Stimulated activated CD4-positive, alpha-beta T cell treated with anti-CD3 and anti-CD28 coated beads, Interleukin-4, amount 100 ng/mL, for 4 hours (primary cell): ENCODE measurements around the gene CTIF.

ENCODE experiments used
- DNase-seq, 2 experiments: peaks; one replicate each; pipeline ENCODE4 v3.0.0-alpha.2; 2020

CTIF gene

GRCh38 chr18:48780913-48781162 lies 242.0 kb downstream of the CTIF start:
- no peak for DNase-seq

GRCh38 chr18:48781163-48781987 lies 242.5 kb downstream of the CTIF start:
- DNase-seq = no peak

- DNase-seq = no peak
These were observed 243.1 kb downstream of the CTIF start for GRCh38 chr18:48781988-48782363.

- DNase-seq = no peak
These were observed 243.6 kb downstream of the CTIF start for GRCh38 chr18:48782381-48782861.

- DNase-seq = no peak
These were observed 245.0 kb downstream of the CTIF start for GRCh38 chr18:48783616-48784520.

- DNase-seq = no peak
These were observed 245.8 kb downstream of the CTIF start for GRCh38 chr18:48784656-48785055.

- no peak for DNase-seq
These were observed 246.3 kb downstream of the CTIF start for GRCh38 chr18:48785091-48785614.

- no peak for DNase-seq
These were observed 247.1 kb downstream of the CTIF start for GRCh38 chr18:48785736-48786454.

GRCh38 chr18:48786455-48787202 lies 247.8 kb downstream of the CTIF start:
- DNase-seq = no peak

- no peak for DNase-seq
These were observed 248.6 kb downstream of the CTIF start for GRCh38 chr18:48787203-48788151.

GRCh38 chr18:48788373-48788772 lies 249.5 kb downstream of the CTIF start:
- no peak for DNase-seq

GRCh38 chr18:48789259-48789812 lies 250.5 kb downstream of the CTIF start:
- no peak for DNase-seq

- no peak for DNase-seq
These were observed 251.5 kb downstream of the CTIF start for GRCh38 chr18:48790226-48790863.

- DNase-seq = no peak
These were observed 252.2 kb downstream of the CTIF start for GRCh38 chr18:48790869-48791635.

GRCh38 chr18:48791636-48792105 lies 252.8 kb downstream of the CTIF start:
- no peak for DNase-seq

GRCh38 chr18:48792141-48792540 lies 253.3 kb downstream of the CTIF start:
- DNase-seq = no peak

GRCh38 chr18:48792611-48793380 lies 254.0 kb downstream of the CTIF start:
- no peak for DNase-seq

- no peak for DNase-seq
These were observed 255.6 kb downstream of the CTIF start for GRCh38 chr18:48794251-48794970.
